ENCODE results near the gene PRKCA.

GRCh38 chr17:66414561-66415175 lies 112.3 kb downstream of the PRKCA start:
- TF ChIP-seq CTCF (IDR thresholded peaks at IDR 0.05) = no peak
- no peak for TF ChIP-seq POLR2A (IDR thresholded peaks at IDR 0.05)
- no peak for TF ChIP-seq POLR2AphosphoS5 (IDR thresholded peaks at IDR 0.05)

Data from suprapubic skin (tissue), 4 donors.